Rectal smooth muscle tissue (tissue), 1 donor: ENCODE data around the gene GATA3.

Experiments used
- H3K27ac ChIP-seq: one replicate; pipeline ENCODE4 v1.7.0; 2013; ENCODE audit warnings: low read depth, low read length, inconsistent platforms
- H3K27me3 ChIP-seq: one replicate; pipeline ENCODE4 v1.7.0; 2013; ENCODE audit warnings: low read length; ENCODE audit not compliant: control insufficient read depth, insufficient read depth
- H3K36me3 ChIP-seq: one replicate; pipeline ENCODE4 v1.7.0; 2013; ENCODE audit warnings: low read length; ENCODE audit not compliant: control insufficient read depth, insufficient read depth
- H3K4me1 ChIP-seq: one replicate; pipeline ENCODE4 v1.7.0; 2013; ENCODE audit warnings: low read length; ENCODE audit not compliant: control insufficient read depth, insufficient read depth
- H3K4me3 ChIP-seq: one replicate; pipeline ENCODE4 v1.7.0; 2013; ENCODE audit warnings: low read length
- H3K9ac ChIP-seq: one replicate; pipeline ENCODE4 v1.7.0; 2013; ENCODE audit warnings: low read length

Gene GATA3

GRCh38 chr10:8105932-8106331 lies 51.4 kb downstream of the GATA3 start:
- H3K36me3 ChIP-seq = no peaks in the 10 kb centered on the region
- H3K4me1 ChIP-seq = no peaks in the 10 kb centered on the region
- no peak overlapping the region for H3K9ac ChIP-seq
- H3K27ac ChIP-seq = no peak overlapping the region
- H3K4me3 ChIP-seq = no peak overlapping the region
- H3K27me3 ChIP-seq = peaks cover 4% of the 10 kb centered on the region

GRCh38 chr10:8112230-8112905 lies 57.9 kb downstream of the GATA3 start:
- Histone ChIP-seq H3K36me3 (no peaks in the 10 kb centered on the region), H3K4me3 (no peak overlapping the region), H3K27me3 (no peaks in the 10 kb centered on the region), H3K4me1 (no peaks in the 10 kb centered on the region), H3K9ac (no peak overlapping the region), H3K27ac (no peak overlapping the region)

- Histone ChIP-seq H3K9ac (no peak overlapping the region), H3K27ac (no peak overlapping the region), H3K27me3 (no peaks in the 10 kb centered on the region), H3K36me3 (no peaks in the 10 kb centered on the region), H3K4me3 (no peak overlapping the region), H3K4me1 (no peaks in the 10 kb centered on the region)
Observed at GRCh38 chr10:8112942-8113442, 58.5 kb downstream of the GATA3 start.

- Histone ChIP-seq H3K4me1 (no peaks in the 10 kb centered on the region), H3K27ac (no peak overlapping the region), H3K9ac (no peak overlapping the region), H3K36me3 (no peaks in the 10 kb centered on the region), H3K4me3 (no peak overlapping the region), H3K27me3 (no peaks in the 10 kb centered on the region)
Observed at GRCh38 chr10:8113616-8114015, 59.1 kb downstream of the GATA3 start.

- Histone ChIP-seq H3K27ac (no peak overlapping the region), H3K9ac (no peak overlapping the region), H3K4me3 (no peak overlapping the region), H3K4me1 (no peaks in the 10 kb centered on the region), H3K27me3 (no peaks in the 10 kb centered on the region), H3K36me3 (no peaks in the 10 kb centered on the region)
Observed at GRCh38 chr10:8114741-8115617, 60.5 kb downstream of the GATA3 start.

- Histone ChIP-seq H3K27me3 (no peaks in the 10 kb centered on the region), H3K4me3 (no peak overlapping the region), H3K9ac (no peak overlapping the region), H3K36me3 (no peaks in the 10 kb centered on the region), H3K27ac (no peak overlapping the region), H3K4me1 (no peaks in the 10 kb centered on the region)
Observed at GRCh38 chr10:8115618-8115980, 61.1 kb downstream of the GATA3 start.

- Histone ChIP-seq H3K9ac (no peak overlapping the region), H3K4me1 (no peaks in the 10 kb centered on the region), H3K4me3 (no peak overlapping the region), H3K27me3 (no peaks in the 10 kb centered on the region), H3K36me3 (no peaks in the 10 kb centered on the region), H3K27ac (no peak overlapping the region)
Observed at GRCh38 chr10:8116474-8116873, 62.0 kb downstream of the GATA3 start.

- Histone ChIP-seq H3K27me3 (no peaks in the 10 kb centered on the region), H3K36me3 (no peaks in the 10 kb centered on the region), H3K4me3 (no peak overlapping the region), H3K9ac (no peak overlapping the region), H3K4me1 (no peaks in the 10 kb centered on the region), H3K27ac (no peak overlapping the region)
Observed at GRCh38 chr10:8116926-8117493, 62.5 kb downstream of the GATA3 start.

- Histone ChIP-seq H3K36me3 (no peaks in the 10 kb centered on the region), H3K4me3 (no peak overlapping the region), H3K4me1 (no peaks in the 10 kb centered on the region), H3K27me3 (no peaks in the 10 kb centered on the region), H3K9ac (no peak overlapping the region), H3K27ac (no peak overlapping the region)
Observed at GRCh38 chr10:8121201-8121890, 66.9 kb downstream of the GATA3 start.

GRCh38 chr10:8122611-8123369 lies 68.3 kb downstream of the GATA3 start:
- Histone ChIP-seq H3K9ac (no peak overlapping the region), H3K4me1 (no peaks in the 10 kb centered on the region), H3K4me3 (no peak overlapping the region), H3K27ac (no peak overlapping the region), H3K36me3 (no peaks in the 10 kb centered on the region), H3K27me3 (no peaks in the 10 kb centered on the region)

- Histone ChIP-seq H3K27me3 (no peaks in the 10 kb centered on the region), H3K27ac (no peak overlapping the region), H3K4me3 (no peak overlapping the region), H3K4me1 (no peaks in the 10 kb centered on the region), H3K36me3 (no peaks in the 10 kb centered on the region), H3K9ac (no peak overlapping the region)
Observed at GRCh38 chr10:8124436-8124835, 69.9 kb downstream of the GATA3 start.
